ENCODE results near the gene HOXA1. TPM values are rescaled to one million over a fixed set of nuclear protein-coding genes. Genes with fewer than 3 reads are reported as not detected.

Gene HOXA1
- total and polyA plus RNA-seq, 2 of the 8 experiments (the other 6 are each of a cell fraction or from before 2014, with no cell fraction given), result not detected

DNA sequence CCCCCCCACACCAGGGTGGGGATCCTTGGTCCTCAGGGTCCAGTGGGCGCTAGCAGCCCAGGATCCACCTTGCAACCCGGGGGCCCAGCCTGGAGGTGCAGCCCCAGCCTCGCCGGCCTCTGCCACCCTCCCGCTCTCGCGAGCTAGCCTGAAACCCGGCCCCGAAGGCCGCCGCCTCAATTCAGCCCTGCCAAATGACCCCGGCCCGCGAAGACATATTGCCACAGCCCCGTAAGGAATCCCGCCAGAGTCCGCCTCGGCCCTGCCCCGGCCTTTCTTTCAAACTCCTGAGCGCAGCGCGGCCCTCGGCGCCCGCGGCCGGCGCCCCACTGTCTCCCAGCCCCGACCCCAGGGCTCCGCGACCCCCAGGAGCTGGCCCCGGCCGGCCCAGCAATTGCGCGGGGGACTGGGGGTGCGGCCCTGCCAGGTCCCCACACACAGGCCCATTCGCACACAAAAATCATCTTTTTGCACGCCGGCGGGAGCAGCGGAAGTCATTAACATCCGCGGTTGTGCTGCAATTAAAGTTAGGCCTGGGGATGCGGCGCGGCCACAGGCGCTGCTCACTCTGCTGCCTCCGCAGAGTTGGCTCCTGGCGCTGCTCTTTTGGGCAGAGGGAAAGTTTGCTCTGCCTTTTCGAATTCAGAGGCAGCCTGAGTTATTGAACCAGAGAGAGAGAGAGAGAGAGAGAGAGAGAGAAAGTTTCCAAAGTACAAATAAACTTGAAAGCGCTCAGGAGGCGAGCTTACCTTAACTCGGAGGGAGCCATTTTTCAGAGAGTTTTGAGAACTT is 43.7 kb upstream of the HOXA1 start (continued):
- TF ChIP-seq KDM1A (IDR thresholded peaks at IDR 0.05; ENCODE audit: borderline replicate concordance, low read length) (no peak), SP1 (IDR thresholded peaks at IDR 0.05; ENCODE audit: low read depth, low read length) (0 out of 2 replicates have a peak, but pooled peaks have one; percentile 12), TAF7 (optimal IDR thresholded peaks at IDR 0.05; ENCODE audit: borderline replicate concordance, low read depth, low read length) (no peak), SP2 (IDR thresholded peaks at IDR 0.05; ENCODE audit: low read length) (no peak), SUZ12 (IDR thresholded peaks at IDR 0.05; ENCODE audit: low read length) (peak; percentile 99), EGR1 (IDR thresholded peaks at IDR 0.05; ENCODE audit: borderline replicate concordance, low read depth, low read length) (no peak), RNF2 (IDR thresholded peaks at IDR 0.05; ENCODE audit: borderline replicate concordance, low read depth, low read length, missing control alignments, poor library complexity, severe bottlenecking) (peak; percentile 99), CHD1 (IDR thresholded peaks at IDR 0.05; ENCODE audit: low read depth, low read length) (no peak), JUN (IDR thresholded peaks at IDR 0.05; ENCODE audit: low read depth, low read length) (no peak), SIN3A (conservative IDR thresholded peaks at IDR 0.05 in 1 of 2, IDR thresholded peaks at IDR 0.05 in 1 of 2; ENCODE audit: low read depth in 1 of 2, low read length in 2 of 2) (no peak), BACH1 (IDR thresholded peaks at IDR 0.05; ENCODE audit: low read length) (no peak), SAP30 (IDR thresholded peaks at IDR 0.05; ENCODE audit: insufficient read depth, insufficient replicate concordance, low read length) (no peak), CREB1 (IDR thresholded peaks at IDR 0.05) (no peak), ASH2L (IDR thresholded peaks at IDR 0.05; ENCODE audit: low read length) (no peak), MAFK (IDR thresholded peaks at IDR 0.05; ENCODE audit: low read depth, low read length) (no peak), CBX8 (IDR thresholded peaks at IDR 0.05; ENCODE audit: borderline replicate concordance, low read depth, low read length) (no peak), CHD2 (IDR thresholded peaks at IDR 0.05; ENCODE audit: low read length) (peak; percentile 34; the same call in 1 of the 2 replicates), GTF2F1 (IDR thresholded peaks at IDR 0.05; ENCODE audit: borderline replicate concordance, low read depth, low read length) (no peak)
